Adrenal gland (tissue), 12 donors: ENCODE measurements around the gene AIDA. TPM values are rescaled to one million over a fixed set of nuclear protein-coding genes. Genes with fewer than 3 reads are reported as not detected.

Experiments
- DNase-seq, 7 donors: peaks; one replicate each; pipeline ENCODE4 v3.0.0-alpha.2; 2019 to 2020
- H3K27ac ChIP-seq, 5 donors: fragments of 200-600 bp; sonication (generic) in 4 of 5; 1 replicate in 3 of 5; 2 replicates in 2 of 5; pipeline versions ENCODE4 v1.5.1 to v1.8.0; 2016 to 2020; ENCODE audit warnings: mild to moderate bottlenecking in 1 of 5
- H3K27me3 ChIP-seq: fragments of 200-600 bp; 2 replicates; pipeline ENCODE4 v1.8.0; 2021
- H3K36me3 ChIP-seq, 2 donors: fragments of 200-600 bp; replicated peaks in 1 of 2; 1 replicate in 1 of 2; 2 replicates in 1 of 2; pipeline versions ENCODE4 v1.5.1 to v1.8.0; 2018 to 2022
- H3K4me1 ChIP-seq, 2 donors: fragments of 200-600 bp; replicated peaks in 1 of 2; 1 replicate in 1 of 2; 2 replicates in 1 of 2; pipeline versions ENCODE4 v1.5.1 to v1.8.0; 2018 to 2021
- H3K4me3 ChIP-seq, 4 donors: fragments of 200-600 bp; sonication (generic) in 3 of 4; one replicate each; pipeline ENCODE4 v1.5.1; 2016 to 2018
- H3K9me3 ChIP-seq, 3 donors: fragments of 200-600 bp; sonication (generic) in 1 of 3; replicated peaks in 1 of 3; 1 replicate in 2 of 3; 2 replicates in 1 of 3; pipeline versions ENCODE4 v1.5.1 to v1.8.0; 2016 to 2021
- POLR2A ChIP-seq, 2 donors: fragments of 450-650 bp; IDR thresholded peaks; one replicate each; pipeline ENCODE4 v1.6.1; 2017; ENCODE audit warnings: antibody characterized with exemption in 2 of 2, mild to moderate bottlenecking in 2 of 2, moderate library complexity in 1 of 2
- WGBS, 4 donors: extraction: QIAGEN DNeasy Blood & Tissue Kit in 2 of 4; methylation state at CpG; one replicate each; pipeline versions ENCODE4 v1.1.5 to v1.1.7; 2013 to 2017; 5-methylcytosine and 5-hydroxymethylcytosine counted together
- intact Hi-C, 2 donors: fragments of 100-400 bp; cut with DNase I; formaldehyde crosslinking; loops; one replicate each; pipeline versions ENCODE4 v1.14.1 to v1.15.0; 2022 to 2023
- polyA plus RNA-seq, 3 donors: library from polyadenylated mRNA; stranded (reverse); fragments of 200-250 nt in 2 of 3; fragments of 350-450 nt in 1 of 3; fragmentation: Illumina TruSeq in 1 of 3; extraction: RNeasy Lipid Tissue Mini Kit (QIAGEN cat#74804) in 1 of 3; gene quantifications; one replicate each; pipeline ENCODE4 v1.2.3, GENCODE V29; 2013 to 2014
- total RNA-seq, 9 donors: library from RNA; depleted of rRNA in 4 of 9; stranded (reverse); fragments of >200 nt in 4 of 9; fragments of 120-200 nt in 1 of 9; fragmentation: NEBNext Ultra II Directional in 1 of 9; extraction: Animal tissue kit (Norgen Biotek cat#: 25700) in 1 of 9; gene quantifications; one replicate each; pipeline versions ENCODE4 v1.1.0 to v1.2.4, GENCODE V29; 2013 to 2023
- TF ChIP-seq, protein P1 (sequence below), 6 experiments: fragments of 450-650 bp in 4 of 6; fragments of 200-600 bp in 2 of 6; sonication (generic) in 1 of 6; IDR thresholded peaks; 1 replicate in 5 of 6; 2 replicates in 1 of 6; pipeline versions ENCODE4 v1.5.1 to v1.8.0; 2016 to 2021; ENCODE audit warnings: antibody characterized with exemption in 6 of 6, mild to moderate bottlenecking in 2 of 6, moderate library complexity in 1 of 6
- donor health status: healthy with polysubstance abuse.
- donor health status: Bipolar disorder and iron deficiency.
- donor health status: DM: yes; HTN: yes; CAD: no.
- donor health status: DM: no; HTN: no; CAD: no.
- donor health status: DM: no; HTN: no; CAD: no.
- donor health status: DM: yes; HTN: yes; CAD: no.

The AIDA gene
- total and polyA plus RNA-seq, 12 donors, result 29.4 to 72.0 (median 48.9) TPM

DNA sequence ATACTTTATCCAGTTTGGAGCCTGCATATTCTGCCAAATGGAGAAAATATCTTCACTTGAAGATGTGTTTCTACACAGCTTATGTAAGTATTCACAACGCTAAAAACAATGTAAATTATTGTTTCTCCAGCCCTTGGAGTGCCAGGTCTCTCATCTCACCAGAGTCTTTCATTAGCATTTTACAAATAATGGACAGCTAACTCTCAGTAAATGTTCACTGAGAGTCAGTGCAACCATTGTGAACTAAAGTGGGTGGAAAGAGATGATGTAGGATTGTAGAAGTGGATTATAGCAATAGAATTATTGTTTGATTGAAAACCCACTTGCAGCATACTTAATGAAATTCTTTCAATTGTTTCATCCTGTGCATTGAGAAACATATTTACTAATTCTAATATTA, 16.5 kb upstream of the AIDA start:
- Histone ChIP-seq H3K27me3 (no peaks in the 10 kb centered on the region), H3K27ac (no peak overlapping the region), H3K9me3 (no peaks in the 10 kb centered on the region), H3K4me1 (no peaks in the 10 kb centered on the region), H3K4me3 (no peak overlapping the region), H3K36me3 (peaks cover 0 to 100% of the 10 kb centered on the region in 2 donors)
- DNase-seq, result no peak
- intact Hi-C loops, result no loop called here
- 84 to 100% (median 88%) methylated on average over 1 of the region's 1 CpG for WGBS, 4 donors
- TF ChIP-seq POLR2A (IDR thresholded peaks at IDR 0.05), result no peak
- TF ChIP-seq, protein P1, sequence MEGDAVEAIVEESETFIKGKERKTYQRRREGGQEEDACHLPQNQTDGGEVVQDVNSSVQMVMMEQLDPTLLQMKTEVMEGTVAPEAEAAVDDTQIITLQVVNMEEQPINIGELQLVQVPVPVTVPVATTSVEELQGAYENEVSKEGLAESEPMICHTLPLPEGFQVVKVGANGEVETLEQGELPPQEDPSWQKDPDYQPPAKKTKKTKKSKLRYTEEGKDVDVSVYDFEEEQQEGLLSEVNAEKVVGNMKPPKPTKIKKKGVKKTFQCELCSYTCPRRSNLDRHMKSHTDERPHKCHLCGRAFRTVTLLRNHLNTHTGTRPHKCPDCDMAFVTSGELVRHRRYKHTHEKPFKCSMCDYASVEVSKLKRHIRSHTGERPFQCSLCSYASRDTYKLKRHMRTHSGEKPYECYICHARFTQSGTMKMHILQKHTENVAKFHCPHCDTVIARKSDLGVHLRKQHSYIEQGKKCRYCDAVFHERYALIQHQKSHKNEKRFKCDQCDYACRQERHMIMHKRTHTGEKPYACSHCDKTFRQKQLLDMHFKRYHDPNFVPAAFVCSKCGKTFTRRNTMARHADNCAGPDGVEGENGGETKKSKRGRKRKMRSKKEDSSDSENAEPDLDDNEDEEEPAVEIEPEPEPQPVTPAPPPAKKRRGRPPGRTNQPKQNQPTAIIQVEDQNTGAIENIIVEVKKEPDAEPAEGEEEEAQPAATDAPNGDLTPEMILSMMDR (IDR thresholded peaks at IDR 0.05), result no peak

DNA sequence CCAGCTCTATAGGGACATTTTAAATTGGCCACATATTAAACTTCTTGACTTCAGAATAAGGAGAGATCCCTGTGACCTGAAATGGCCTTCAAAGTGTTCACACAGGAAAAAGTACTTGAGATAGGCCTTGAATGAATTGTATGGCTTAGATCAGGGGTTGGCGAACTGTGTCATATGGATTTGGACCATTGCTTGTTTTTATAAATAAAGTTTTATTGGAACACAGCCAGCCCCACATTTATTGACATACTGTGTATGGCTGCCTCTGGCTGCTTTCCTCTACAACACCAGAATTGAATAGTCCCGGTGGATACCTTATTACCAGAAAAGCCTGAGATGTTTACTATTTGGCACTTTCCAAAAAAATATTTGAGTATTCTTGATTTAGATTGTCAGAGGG, 4.1 kb upstream of the AIDA start:
- intact Hi-C loops, result loop anchor here in 1 of 2 donors (10.0 kb wide), 1 partner anchor 62 kb away; no protein-coding TSS in a partner anchor
- 96 to 100% (median 97%) methylated on average over 2 of the region's 2 CpGs for WGBS, 4 donors
- Histone ChIP-seq H3K9me3 (no peaks in the 10 kb centered on the region), H3K27me3 (no peaks in the 10 kb centered on the region), H3K4me1 (peaks cover 0 to 8% of the 10 kb centered on the region in 2 donors), H3K36me3 (peaks cover 0 to 53% of the 10 kb centered on the region in 2 donors), H3K27ac (no peak overlapping the region), H3K4me3 (no peak overlapping the region)
- no peak for TF ChIP-seq POLR2A (IDR thresholded peaks at IDR 0.05)
- TF ChIP-seq, protein P1 (IDR thresholded peaks at IDR 0.05), result no peak
- DNase-seq, result no peak

DNA sequence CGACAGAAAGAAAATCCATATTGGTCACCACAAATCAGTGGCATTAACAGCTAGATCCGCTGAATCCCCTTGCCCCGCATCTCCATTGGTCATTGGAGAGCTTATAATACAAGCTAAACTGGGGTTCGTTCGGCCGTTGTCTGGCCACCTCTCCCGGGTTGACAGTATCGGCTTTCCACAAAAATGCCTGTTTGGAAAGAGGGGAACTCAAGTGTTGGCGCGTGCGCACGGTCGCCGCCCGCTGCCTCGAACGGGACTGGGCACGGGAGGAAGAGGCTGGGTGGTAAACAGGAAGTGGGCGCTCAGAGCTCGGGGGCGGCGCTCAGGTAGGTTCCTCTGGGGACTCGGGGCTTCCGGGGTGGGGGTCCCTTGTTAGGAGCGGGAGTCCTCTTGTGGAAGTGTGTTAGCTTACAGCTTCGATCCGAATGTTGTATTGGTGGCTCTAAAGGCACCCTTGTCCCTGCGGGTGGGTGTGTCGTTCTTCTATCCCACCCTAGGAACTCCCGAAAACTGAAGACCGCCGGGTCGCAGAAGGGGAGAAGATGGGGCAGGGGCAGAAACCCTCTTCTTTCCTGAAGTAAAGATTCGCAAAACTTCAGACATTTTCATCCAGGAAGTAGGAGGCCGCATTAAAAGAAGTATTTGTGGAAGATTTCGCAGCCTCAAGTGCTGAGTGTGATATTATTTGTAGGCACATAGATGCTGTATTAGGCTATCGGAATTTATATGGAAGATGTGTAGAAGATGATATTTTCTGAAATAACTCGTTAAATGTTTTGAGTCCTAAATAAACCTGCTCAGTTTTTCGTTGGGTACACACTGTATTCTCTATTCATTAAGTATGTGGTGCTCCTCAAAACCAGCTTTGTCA, 1.0 kb upstream of the AIDA start:
- peak; percentile 92 to 96 (median 94) for DNase-seq
- peaks cover 0 to 24% of the 10 kb centered on the region in 2 donors for H3K36me3 ChIP-seq
- peaks cover 0 to 22% of the 10 kb centered on the region in 2 donors for H3K4me1 ChIP-seq
- 0 to 1% (median 0%) methylated on average over 31 to 39 of the region's 39 CpGs for WGBS, 4 donors
- peak; percentile 1 to 68 for TF ChIP-seq POLR2A (IDR thresholded peaks at IDR 0.05)
- TF ChIP-seq, protein P1 (IDR thresholded peaks at IDR 0.05), result no peak
- intact Hi-C loops, result loop anchor here in 1 of 2 donors (10.0 kb wide), 1 partner anchor 59 kb away; no protein-coding TSS in a partner anchor
- H3K27ac ChIP-seq, result peak overlapping the region; percentile 93 to 99 (median 98)
- H3K4me3 ChIP-seq, result peak overlapping the region; percentile 43 to 97 (median 80)
- no peaks in the 10 kb centered on the region for H3K9me3 ChIP-seq
- H3K27me3 ChIP-seq, result no peaks in the 10 kb centered on the region
